Endothelial cell of umbilical vein (primary cell): ENCODE data around the gene ACTN3. TPM values are rescaled to one million over a fixed set of nuclear protein-coding genes. Genes with fewer than 3 reads are reported as not detected.

ENCODE experiments used
- BruUV-seq: library from RNA; stranded (reverse); fragments of 400-500 nt; replicated peaks from 2 replicates; lab custom pipeline; 2021; lab: Mats Ljungman, UMichigan
- CTCF ChIA-PET: fragments of 300-600, 350-600 bp; sonication (Branson Sonifier 250); formaldehyde crosslinking; loops from one replicate; lab custom pipeline; 2021; ENCODE audit warnings: antibody characterized with exemption, inconsistent platforms; lab: Charles Lee
- POLR2A ChIA-PET: fragments of 300-600, 350-600 bp; sonication (Branson Sonifier 250); formaldehyde crosslinking; loops from one replicate; lab custom pipeline; 2021; ENCODE audit warnings: antibody characterized with exemption, inconsistent platforms; lab: Charles Lee
- DNase-seq: peaks from one replicate; pipeline ENCODE4 v3.0.0-alpha.2; 2011; ENCODE audit warnings: low read depth, low spot score
- FAIRE-seq: peaks from 2 replicates; lab custom pipeline; 2011; peaks lifted over from hg19 to GRCh38; lab: Jason Lieb, UNC
- H2AFZ ChIP-seq: 2 replicates; pipeline ENCODE4 v1.6.0; 2012; ENCODE audit warnings: low read depth, low read length, control low read depth, inconsistent platforms
- H3K27ac ChIP-seq: 2 replicates; pipeline ENCODE4 v1.5.1; 2011; ENCODE audit warnings: low read depth, mild to moderate bottlenecking, control low read depth, low read length, moderate library complexity; ENCODE audit not compliant: insufficient read depth
- H3K27me3 ChIP-seq, 2 experiments: 2 replicates each; pipeline versions ENCODE4 v1.6.0 to v1.6.1; 2011; ENCODE audit warnings: low read length in 2 of 2, mixed read lengths in 1 of 2; ENCODE audit not compliant: control insufficient read depth in 2 of 2, insufficient read depth in 2 of 2
- H3K36me3 ChIP-seq, 2 experiments: 2 replicates in 1 of 2; 3 replicates in 1 of 2; pipeline ENCODE4 v1.5.1; 2011; ENCODE audit warnings: low read length in 2 of 2, mild to moderate bottlenecking in 1 of 2, moderate library complexity in 1 of 2; ENCODE audit not compliant: control insufficient read depth in 2 of 2, insufficient read depth in 2 of 2; ENCODE audit errors: extremely low read depth in 1 of 2
- H3K4me1 ChIP-seq: 3 replicates; pipeline ENCODE4 v1.5.1; 2011; ENCODE audit warnings: mild to moderate bottlenecking, low read length; ENCODE audit not compliant: control insufficient read depth, insufficient read depth; ENCODE audit errors: extremely low read depth
- H3K4me2 ChIP-seq: 2 replicates; pipeline ENCODE4 v1.6.1; 2011; ENCODE audit warnings: low read length, control low read depth, mixed read lengths; ENCODE audit not compliant: insufficient read depth
- H3K4me3 ChIP-seq, 3 experiments: fragments of 200-600 bp in 1 of 3; sonication (generic), shearing (Covaris generic) in 1 of 3; replicated peaks in 1 of 3; 2 replicates each; pipeline ENCODE4 v1.5.1; 2011 to 2016; ENCODE audit warnings: control low read depth in 3 of 3, low read length in 3 of 3, mild to moderate bottlenecking in 2 of 3, inconsistent platforms in 1 of 3, low read depth in 1 of 3, moderate library complexity in 1 of 3; ENCODE audit not compliant: insufficient read depth in 1 of 3
- H3K79me2 ChIP-seq: 2 replicates; pipeline ENCODE4 v1.6.0; 2012; ENCODE audit warnings: low read length, inconsistent platforms; ENCODE audit not compliant: control insufficient read depth, insufficient read depth
- H3K9ac ChIP-seq: replicated peaks from 2 replicates; pipeline ENCODE3; 2011; ENCODE audit warnings: low read length, control low read depth; ENCODE audit not compliant: insufficient read depth; ENCODE audit errors: extremely low read depth
- H3K9me1 ChIP-seq: replicated peaks from 3 replicates; pipeline ENCODE4 v1.6.0; 2011; ENCODE audit warnings: mild to moderate bottlenecking, low read length; ENCODE audit not compliant: control insufficient read depth, insufficient read depth; ENCODE audit errors: extremely low read depth
- H3K9me3 ChIP-seq: replicated peaks from 2 replicates; pipeline ENCODE4 v1.5.1; 2012; ENCODE audit warnings: low read length, inconsistent platforms; ENCODE audit not compliant: control insufficient read depth, insufficient read depth
- H4K20me1 ChIP-seq: replicated peaks from 2 replicates; pipeline ENCODE3; 2011; ENCODE audit warnings: mild to moderate bottlenecking, low read length; ENCODE audit not compliant: control insufficient read depth, insufficient read depth; ENCODE audit errors: extremely low read depth
- CTCF ChIP-seq, 2 donors: IDR thresholded peaks; 1 replicate in 1 of 2; 2 replicates in 1 of 2; pipeline ENCODE4 v1.5.1; 2011; ENCODE audit warnings: low read length in 2 of 2, mild to moderate bottlenecking in 2 of 2, moderate library complexity in 2 of 2, control low read depth in 1 of 2, inconsistent platforms in 1 of 2, low read depth in 1 of 2; ENCODE audit not compliant: insufficient read depth in 1 of 2; ENCODE audit errors: extremely low read depth in 1 of 2
- EZH2 ChIP-seq: IDR thresholded peaks from 2 replicates; pipeline ENCODE4 v1.6.1; 2012; ENCODE audit warnings: borderline replicate concordance, low read depth, mild to moderate bottlenecking, moderate library complexity, low read length, inconsistent platforms; ENCODE audit not compliant: severe bottlenecking
- FOS ChIP-seq: IDR thresholded peaks from 2 replicates; pipeline ENCODE4 v1.6.1; 2011; ENCODE audit warnings: mild to moderate bottlenecking, low read length, moderate library complexity, borderline replicate concordance; ENCODE audit not compliant: insufficient read depth
- GATA2 ChIP-seq: IDR thresholded peaks from 2 replicates; pipeline ENCODE4 v1.7.0; 2011; ENCODE audit warnings: low read depth, mild to moderate bottlenecking, moderate library complexity, mixed read lengths, low read length; ENCODE audit not compliant: insufficient read length, insufficient read depth
- JUN ChIP-seq: IDR thresholded peaks from 2 replicates; pipeline ENCODE4 v1.6.1; 2011; ENCODE audit warnings: borderline replicate concordance, low read depth; ENCODE audit not compliant: insufficient read length, insufficient read depth
- MYC ChIP-seq: IDR thresholded peaks from one replicate; pipeline ENCODE4 v1.6.1; 2011; ENCODE audit warnings: mild to moderate bottlenecking, low read depth, low read length
- POLR2A ChIP-seq: IDR thresholded peaks from 2 replicates; pipeline ENCODE4 v1.6.1; 2012; ENCODE audit warnings: low read depth, mild to moderate bottlenecking, control low read depth, low read length
- POLR2AphosphoS5 ChIP-seq: IDR thresholded peaks from 2 replicates; pipeline ENCODE4 v1.6.1; 2012; ENCODE audit warnings: low read depth, mild to moderate bottlenecking, control low read depth, low read length, moderate library complexity; ENCODE audit not compliant: insufficient read depth
- dilution Hi-C: fragments of 300-500 bp; cut with MboI; formaldehyde crosslinking; loops from one replicate; pipeline ENCODE4 v1.15.0; 2019; ENCODE audit warnings: low sequenced_read_pairs; ENCODE audit not compliant: extremely low pct_ligation_motif_present
- intact Hi-C: fragments of 100-400 bp; cut with micrococcal nuclease; formaldehyde crosslinking; loops from one replicate; pipeline ENCODE4 v1.10.0; 2022
- polyA plus RNA-seq, 4 experiments: library from polyadenylated mRNA; depleted of rRNA in 3 of 4; stranded (reverse) in 3 of 4; unstranded in 1 of 4; fragments of >200 nt; gene quantifications; 2 replicates each; pipeline versions ENCODE4 v1.2.1 to v1.2.3, GENCODE V29; 2011 to 2012; ENCODE audit warnings: missing spikeins in 1 of 4
- total RNA-seq: library from RNA; stranded (reverse); gene quantifications from 2 replicates; pipeline ENCODE4 v1.2.3, GENCODE V29; 2021
- TF ChIP-seq, protein P1 (sequence below): IDR thresholded peaks from 2 replicates; pipeline ENCODE4 v1.6.1; 2011; ENCODE audit not compliant: insufficient read depth, insufficient read length

The ACTN3 gene
- total and polyA plus RNA-seq, 2 donors (not counting 3 experiments of a cell fraction or from before 2014, with no cell fraction given) = 0.17 to 0.18 TPM

- Histone ChIP-seq H3K4me3 (no peak overlapping the region), H3K9me1 (no peaks in the 10 kb centered on the region), H3K27me3 (peaks cover 5 to 6% of the 10 kb centered on the region in 2 experiments), H3K9ac (no peak overlapping the region), H3K27ac (no peak overlapping the region), H2AFZ (no peak overlapping the region), H3K36me3 (no peaks in the 10 kb centered on the region), H3K4me2 (no peak overlapping the region), H3K4me1 (no peaks in the 10 kb centered on the region), H3K9me3 (no peaks in the 10 kb centered on the region), H4K20me1 (no peaks in the 10 kb centered on the region), H3K79me2 (no peaks in the 10 kb centered on the region)
- no peak for FAIRE-seq
- intact Hi-C loops (no loop called here), dilution Hi-C loops (no loop called here)
- no TSS peak for BruUV-seq
- CTCF ChIA-PET = interaction anchor here (1.4 kb wide), 1 partner anchor 8 kb away, joined by 3 read pairs; the partner anchor contains the start of genes ACTN3 and ZDHHC24
- no peak for DNase-seq
- TF ChIP-seq GATA2 = no peak
- no peak for TF ChIP-seq FOS
- TF ChIP-seq, protein P1, sequence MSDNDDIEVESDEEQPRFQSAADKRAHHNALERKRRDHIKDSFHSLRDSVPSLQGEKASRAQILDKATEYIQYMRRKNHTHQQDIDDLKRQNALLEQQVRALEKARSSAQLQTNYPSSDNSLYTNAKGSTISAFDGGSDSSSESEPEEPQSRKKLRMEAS = no peak
- POLR2A ChIA-PET = no interaction called here
Observed at GRCh38 chr11:66554602-66555001, 7.9 kb downstream of the ACTN3 start.

- BruUV-seq = no TSS peak
- no peak overlapping the region for H3K27ac ChIP-seq
- ChIA-PET CTCF (interaction anchor here (1.0 to 1.4 kb wide), 2 partner anchors 9 to 123 kb away, joined by 3 read pairs; partner anchors contain the start of genes ACTN3 and ZDHHC24), POLR2A (no interaction called here)
- H3K79me2 ChIP-seq = no peaks in the 10 kb centered on the region
- DNase-seq (no peak), FAIRE-seq (no peak)
- no peak overlapping the region for H3K9ac ChIP-seq
- H3K4me2 ChIP-seq = no peak overlapping the region
- no peak overlapping the region for H2AFZ ChIP-seq
- H3K4me1 ChIP-seq = no peaks in the 10 kb centered on the region
- H3K9me3 ChIP-seq = no peaks in the 10 kb centered on the region
- dilution Hi-C loops = no loop called here
- intact Hi-C loops = no loop called here
- H3K27me3 ChIP-seq = peaks cover 5 to 6% of the 10 kb centered on the region in 2 experiments
- H4K20me1 ChIP-seq = no peaks in the 10 kb centered on the region
- no peaks in the 10 kb centered on the region for H3K9me1 ChIP-seq
- H3K36me3 ChIP-seq = no peaks in the 10 kb centered on the region
- no peak overlapping the region for H3K4me3 ChIP-seq
- TF ChIP-seq POLR2A (no peak), GATA2 (no peak), FOS (no peak), POLR2AphosphoS5 (no peak), CTCF (IDR thresholded peaks at IDR 0.05; ENCODE audit: extremely low read depth in 1 of 2, insufficient read depth in 1 of 2, low read depth in 1 of 2, low read length in 2 of 2) (no peak), MYC (no peak), JUN (no peak), EZH2 (no peak)
- TF ChIP-seq, protein P1 = no peak
Observed at GRCh38 chr11:66555416-66555815, 8.7 kb downstream of the ACTN3 start.
